ENCODE data around the gene CTSE.

DNA sequence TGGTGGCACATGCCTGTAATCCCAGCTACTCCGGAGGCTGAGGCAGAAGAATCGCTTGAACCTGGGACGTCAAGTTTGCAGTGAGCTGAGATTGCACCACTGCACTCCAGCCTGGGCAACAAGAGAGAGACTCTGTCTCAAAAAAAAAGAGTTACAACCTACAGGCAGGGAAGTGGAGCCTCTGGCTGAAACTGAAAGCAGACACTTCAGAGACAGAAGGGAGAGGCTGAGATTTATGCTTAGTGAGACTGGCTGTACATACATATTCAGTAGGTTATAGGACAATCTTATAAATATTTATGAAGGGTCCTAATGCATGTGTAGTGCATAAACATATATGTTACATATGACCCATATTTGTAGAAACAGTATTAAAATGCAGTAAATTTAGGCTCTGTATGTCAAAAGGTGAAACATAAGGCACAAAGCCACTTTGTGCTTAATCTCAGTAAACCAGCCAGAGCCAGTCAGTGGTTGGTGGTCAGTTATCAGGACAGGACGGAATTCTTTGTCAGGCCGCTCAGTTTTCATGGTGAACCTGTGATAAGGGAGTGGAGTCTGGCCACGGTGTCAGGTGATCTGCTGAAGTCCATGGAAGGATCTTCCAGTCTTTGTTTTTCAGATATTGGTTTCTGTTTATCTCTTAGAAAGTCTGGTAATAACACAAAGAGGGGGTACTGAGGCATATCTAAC, 42.9 kb upstream of the CTSE start:
- TF ChIP-seq, protein P1, sequence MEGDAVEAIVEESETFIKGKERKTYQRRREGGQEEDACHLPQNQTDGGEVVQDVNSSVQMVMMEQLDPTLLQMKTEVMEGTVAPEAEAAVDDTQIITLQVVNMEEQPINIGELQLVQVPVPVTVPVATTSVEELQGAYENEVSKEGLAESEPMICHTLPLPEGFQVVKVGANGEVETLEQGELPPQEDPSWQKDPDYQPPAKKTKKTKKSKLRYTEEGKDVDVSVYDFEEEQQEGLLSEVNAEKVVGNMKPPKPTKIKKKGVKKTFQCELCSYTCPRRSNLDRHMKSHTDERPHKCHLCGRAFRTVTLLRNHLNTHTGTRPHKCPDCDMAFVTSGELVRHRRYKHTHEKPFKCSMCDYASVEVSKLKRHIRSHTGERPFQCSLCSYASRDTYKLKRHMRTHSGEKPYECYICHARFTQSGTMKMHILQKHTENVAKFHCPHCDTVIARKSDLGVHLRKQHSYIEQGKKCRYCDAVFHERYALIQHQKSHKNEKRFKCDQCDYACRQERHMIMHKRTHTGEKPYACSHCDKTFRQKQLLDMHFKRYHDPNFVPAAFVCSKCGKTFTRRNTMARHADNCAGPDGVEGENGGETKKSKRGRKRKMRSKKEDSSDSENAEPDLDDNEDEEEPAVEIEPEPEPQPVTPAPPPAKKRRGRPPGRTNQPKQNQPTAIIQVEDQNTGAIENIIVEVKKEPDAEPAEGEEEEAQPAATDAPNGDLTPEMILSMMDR (conservative IDR thresholded peaks at IDR 0.05; ENCODE audit: low read depth in 2 of 2) = no peak
- TF ChIP-seq POLR2AphosphoS5 (IDR thresholded peaks at IDR 0.05; ENCODE audit: low read depth) = no peak
- TF ChIP-seq JUNB (IDR thresholded peaks at IDR 0.05; ENCODE audit: unreplicated experiment) = no peak
- TF ChIP-seq EZH2phosphoT487 (IDR thresholded peaks at IDR 0.05; ENCODE audit: unreplicated experiment) = no peak
- TF ChIP-seq STAT1 (IDR thresholded peaks at IDR 0.05; ENCODE audit: unreplicated experiment) = no peak
- no peak for TF ChIP-seq EZH2 (IDR thresholded peaks at IDR 0.05; ENCODE audit: low read depth, unreplicated experiment)
